SK-N-SH (cell line): Measurements from ENCODE around the gene ZCWPW2. TPM values are rescaled to one million over a fixed set of nuclear protein-coding genes. Genes with fewer than 3 reads are reported as not detected.
A peak's percentile ranks its signal among the peaks of the same experiment; 100 is the strongest.

Experiments
- CTCF ChIA-PET: fragments of 300-600, 350-600 bp; formaldehyde crosslinking; extraction: SDS; loops from one replicate; lab custom pipeline; 2021; lab: Yijun Ruan, JAX
- POLR2A ChIA-PET: fragments of 350-600 bp; sonication (Branson Sonifier 250); formaldehyde crosslinking; extraction: SDS; loops from one replicate; lab custom pipeline; 2020; ENCODE audit warnings: antibody characterized with exemption, inconsistent platforms; lab: Yijun Ruan, JAX
- DNase-seq: peaks from one replicate; pipeline ENCODE4 v3.0.0; 2012
- H2AFZ ChIP-seq: fragments of 200-600 bp; sonication (generic); 2 replicates; pipeline ENCODE4 v1.8.1; 2016; ENCODE audit warnings: antibody characterized with exemption, mild to moderate bottlenecking, low read depth
- H3F3A ChIP-seq: fragments of 200-600 bp; sonication (generic); replicated peaks from 2 replicates; pipeline ENCODE3; 2016; ENCODE audit warnings: antibody characterized with exemption, mild to moderate bottlenecking; ENCODE audit not compliant: insufficient read depth
- H3K27ac ChIP-seq, 2 experiments: fragments of 200-500 bp in 1 of 2; fragments of 200-600 bp in 1 of 2; sonication (Bioruptor generic) in 1 of 2; sonication (generic), shearing (Covaris generic) in 1 of 2; 2 replicates each; pipeline versions ENCODE4 v1.5.1 to v1.6.1; 2014 to 2016; ENCODE audit warnings: low read depth in 2 of 2, inconsistent platforms in 1 of 2, low read length in 1 of 2, mild to moderate bottlenecking in 1 of 2, mixed read lengths in 1 of 2
- H3K27me3 ChIP-seq: fragments of 200-600 bp; sonication (generic), shearing (Covaris generic); 2 replicates; pipeline ENCODE4 v1.6.1; 2016; ENCODE audit warnings: mixed run types; ENCODE audit not compliant: insufficient read depth
- H3K36me3 ChIP-seq, 2 experiments: fragments of 200-500 bp in 1 of 2; fragments of 200-600 bp in 1 of 2; sonication (Bioruptor generic) in 1 of 2; sonication (generic) in 1 of 2; replicated peaks in 1 of 2; 2 replicates each; pipeline versions ENCODE3 to v1.5.1; 2014 to 2016; ENCODE audit warnings: low read length in 1 of 2, mild to moderate bottlenecking in 1 of 2; ENCODE audit not compliant: insufficient read depth in 2 of 2, control insufficient read depth in 1 of 2
- H3K4me1 ChIP-seq, 2 experiments: fragments of 200-500 bp in 1 of 2; fragments of 200-600 bp in 1 of 2; sonication (Bioruptor generic) in 1 of 2; sonication (generic), shearing (Covaris generic) in 1 of 2; 2 replicates each; pipeline versions ENCODE4 v1.5.1 to v1.6.1; 2014 to 2016; ENCODE audit warnings: low read depth in 1 of 2, low read length in 1 of 2, mixed run types in 1 of 2; ENCODE audit not compliant: insufficient read depth in 2 of 2, control insufficient read depth in 1 of 2
- H3K4me2 ChIP-seq: fragments of 200-600 bp; sonication (generic), shearing (Covaris generic); 2 replicates; pipeline ENCODE4 v1.6.1; 2017; ENCODE audit warnings: mixed run types
- H3K4me3 ChIP-seq, 2 experiments: fragments of 200-500 bp in 1 of 2; fragments of 200-600 bp in 1 of 2; sonication (Bioruptor generic) in 1 of 2; sonication (generic), shearing (Covaris generic) in 1 of 2; 2 replicates each; pipeline versions ENCODE4 v1.5.1 to v1.8.1; 2014 to 2016; ENCODE audit warnings: low read depth in 2 of 2, inconsistent platforms in 1 of 2, low read length in 1 of 2, mild to moderate bottlenecking in 1 of 2, mixed read lengths in 1 of 2, moderate library complexity in 1 of 2
- H3K79me2 ChIP-seq: fragments of 200-600 bp; sonication (generic); 2 replicates; pipeline ENCODE4 v1.8.1; 2017; ENCODE audit warnings: mild to moderate bottlenecking; ENCODE audit not compliant: insufficient read depth
- H3K9ac ChIP-seq: fragments of 200-600 bp; sonication (generic); 2 replicates; pipeline ENCODE4 v1.6.1; 2017; ENCODE audit warnings: mixed run types
- H3K9me2 ChIP-seq: fragments of 200-600 bp; sonication (generic); 2 replicates; pipeline ENCODE4 v1.6.1; 2017; ENCODE audit warnings: mixed run types
- H3K9me3 ChIP-seq: fragments of 200-600 bp; sonication (generic); 2 replicates; pipeline ENCODE4 v1.6.1; 2017; ENCODE audit warnings: mixed run types, mild to moderate bottlenecking, moderate library complexity
- H4K20me1 ChIP-seq: fragments of 200-600 bp; sonication (generic); 2 replicates; pipeline ENCODE4 v1.6.1; 2017; ENCODE audit warnings: mild to moderate bottlenecking, mixed run types; ENCODE audit not compliant: insufficient read depth
- MEF2A ChIP-seq: IDR thresholded peaks from 2 replicates; pipeline ENCODE4 v1.4.0; 2012; ENCODE audit warnings: low read depth, borderline replicate concordance
- MXI1 ChIP-seq: IDR thresholded peaks from 2 replicates; pipeline ENCODE4 v1.6.1; 2012; ENCODE audit warnings: mild to moderate bottlenecking, low read depth, low read length, improper control_type of control experiment
- PBX3 ChIP-seq: IDR thresholded peaks from 2 replicates; pipeline ENCODE4; 2012
- RAD21 ChIP-seq: IDR thresholded peaks from 2 replicates; pipeline ENCODE4 v1.6.1; 2012; ENCODE audit warnings: mild to moderate bottlenecking, low read length
- RFX5 ChIP-seq: IDR thresholded peaks from 2 replicates; pipeline ENCODE4 v1.6.1; 2012; ENCODE audit warnings: mild to moderate bottlenecking, improper control_type of control experiment, low read length
- SMC3 ChIP-seq: IDR thresholded peaks from 2 replicates; pipeline ENCODE4 v1.6.1; 2012; ENCODE audit warnings: low read depth, low read length, improper control_type of control experiment
- TCF12 ChIP-seq: IDR thresholded peaks from 2 replicates; pipeline ENCODE4 v1.4.0; 2012
- WGBS: methylation state at CpG from one replicate; pipeline ENCODE4 v1.1.6; 2017; ENCODE audit warnings: low lambda C conversion rate; 5-methylcytosine and 5-hydroxymethylcytosine counted together
- polyA plus RNA-seq, 3 experiments: library from polyadenylated mRNA; depleted of rRNA; stranded (reverse); fragments of >200 nt; gene quantifications; 2 replicates each; pipeline ENCODE4 v1.2.3, GENCODE V29; 2012
- TF ChIP-seq, protein P1 (sequence below): IDR thresholded peaks from 2 replicates; pipeline ENCODE4 v1.4.0; 2012; ENCODE audit warnings: low read depth

The ZCWPW2 gene
- polyA plus RNA-seq, 1 of the 3 experiments (the other 2 are of a cell fraction), result 0.13 TPM

- peaks cover 73% of the 10 kb centered on the region for H3K79me2 ChIP-seq
- peak overlapping the region; percentile 88 to 93 for H3K4me3 ChIP-seq
- H3K9me2 ChIP-seq, result no peaks in the 10 kb centered on the region
- H3K27me3 ChIP-seq, result no peaks in the 10 kb centered on the region
- DNase-seq, result no peak
- no peaks in the 10 kb centered on the region; the same call in 1 of the 2 replicates for H4K20me1 ChIP-seq
- no peaks in the 10 kb centered on the region for H3K9me3 ChIP-seq
- peaks cover 2 to 4% of the 10 kb centered on the region in 2 experiments for H3K36me3 ChIP-seq
- peak overlapping the region; percentile 97 for H3K9ac ChIP-seq
- H3K27ac ChIP-seq, result peak overlapping the region; percentile 97 to 99
- peaks cover 6 to 30% of the 10 kb centered on the region in 2 experiments; a peak in 2 of 4 replicates for H3K4me1 ChIP-seq
- H3K4me2 ChIP-seq, result peak overlapping the region; percentile 76
- TF ChIP-seq MXI1, result no peak
- TF ChIP-seq RAD21, result no peak
- TF ChIP-seq MEF2A, result no peak
- no peak for TF ChIP-seq RFX5
- TF ChIP-seq SMC3, result no peak
- WGBS, result 13% methylated on average over 16 of the region's 16 CpGs
- peaks cover 4% of the 10 kb centered on the region for H3F3A ChIP-seq
- peak overlapping the region; percentile 86 for H2AFZ ChIP-seq
- POLR2A ChIA-PET, result no interaction called here
- CTCF ChIA-PET, result interaction anchor here (1.0 to 2.9 kb wide), 5 partner anchors 8 to 43 kb away, joined by 3 to 11 read pairs (median 6); no protein-coding TSS in a partner anchor
Observed at GRCh38 chr3:28347374-28348264, 902 bp upstream of the ZCWPW2 start.

GRCh38 chr3:28348265-28348628 is 274 bp upstream of the ZCWPW2 start:
- peak; percentile 4; the same call in 1 of the 2 replicates for TF ChIP-seq MXI1
- peak; percentile 28; the same call in 1 of the 2 replicates for TF ChIP-seq PBX3
- TF ChIP-seq TCF12, result no peak
- TF ChIP-seq, protein P1, sequence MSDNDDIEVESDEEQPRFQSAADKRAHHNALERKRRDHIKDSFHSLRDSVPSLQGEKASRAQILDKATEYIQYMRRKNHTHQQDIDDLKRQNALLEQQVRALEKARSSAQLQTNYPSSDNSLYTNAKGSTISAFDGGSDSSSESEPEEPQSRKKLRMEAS, result no peak
- peaks cover 6 to 29% of the 10 kb centered on the region in 2 experiments; a peak in 2 of 4 replicates for H3K4me1 ChIP-seq
- H3F3A ChIP-seq, result peaks cover 4% of the 10 kb centered on the region
- ChIA-PET POLR2A (interaction anchor here (0.9 kb wide), 1 partner anchor 797 kb away, joined by 3 read pairs; no protein-coding TSS in a partner anchor), CTCF (interaction anchor here (0.9 to 2.9 kb wide), 6 partner anchors 9 to 44 kb away, joined by 3 to 11 read pairs (median 4); no protein-coding TSS in a partner anchor)
- no peak for DNase-seq
- peak overlapping the region; percentile 76 for H3K4me2 ChIP-seq
- WGBS, result 2% methylated on average over 13 of the region's 16 CpGs
- peak overlapping the region; percentile 97 to 99 for H3K27ac ChIP-seq
- H3K4me3 ChIP-seq, result peak overlapping the region; percentile 88 to 93
- no peaks in the 10 kb centered on the region for H3K9me3 ChIP-seq
- peaks cover 2 to 4% of the 10 kb centered on the region in 2 experiments for H3K36me3 ChIP-seq
- H3K9me2 ChIP-seq, result no peaks in the 10 kb centered on the region
- peaks cover 67% of the 10 kb centered on the region for H3K79me2 ChIP-seq
- no peaks in the 10 kb centered on the region for H3K27me3 ChIP-seq
- peak overlapping the region; percentile 97 for H3K9ac ChIP-seq
- H2AFZ ChIP-seq, result peak overlapping the region; percentile 86
- no peaks in the 10 kb centered on the region; the same call in 1 of the 2 replicates for H4K20me1 ChIP-seq
